HCT116 (cell line): ENCODE results near the gene SCO1. TPM values are rescaled to one million over a fixed set of nuclear protein-coding genes. Genes with fewer than 3 reads are reported as not detected.
"Not testable (repeated sequence)": the region's sequence is repeated elsewhere in the genome, so short reads cannot be mapped to it uniquely, and the experiment has no call there.

Experiments
- ATAC-seq: fragments of 200-7000 bp; cut with Tn5 transposase; 2 replicates; pipeline ENCODE4 v1.9.1; 2020; ENCODE audit warnings: mild to moderate bottlenecking, moderate library complexity
- BruUV-seq: library from RNA; stranded (reverse); fragments of 400-500 nt; replicated peaks from 2 replicates; lab custom pipeline; 2021; lab: Mats Ljungman, UMichigan
- CTCF ChIA-PET: fragments of 300-600 bp; sonication (Branson Sonifier 250); formaldehyde crosslinking; loops from one replicate; lab custom pipeline; 2021; ENCODE audit warnings: antibody characterized with exemption; lab: Charles Lee
- POLR2A ChIA-PET: fragments of 300-600, 350-600 bp; sonication (Branson Sonifier 250); formaldehyde crosslinking; loops from one replicate; lab custom pipeline; 2021; ENCODE audit warnings: antibody characterized with exemption; lab: Charles Lee
- RAD21 ChIA-PET, 2 experiments: fragments of 300-600 bp; sonication (Branson Sonifier 250); formaldehyde crosslinking; loops; one replicate each; lab custom pipeline; 2023; ENCODE audit warnings: low total read pairs in 2 of 2; ENCODE audit not compliant: uncharacterized antibody in 2 of 2, unreplicated experiment in 2 of 2, low non-redundant PET in 1 of 2; lab: Charles Lee
- DNase-seq: peaks from one replicate; pipeline ENCODE4 v3.0.0-alpha.2; 2010; ENCODE audit warnings: low read depth, low spot score
- H2AFZ ChIP-seq: fragments of 200-600 bp; shearing (Covaris generic), sonication (generic); 2 replicates; pipeline ENCODE4 v1.6.1; 2017; ENCODE audit warnings: low read depth, mixed run types, mixed read lengths, antibody characterized with exemption, low read length; ENCODE audit not compliant: poor library complexity, severe bottlenecking
- H3K27ac ChIP-seq: 2 replicates; pipeline ENCODE4 v1.5.1; 2012; ENCODE audit warnings: low read depth, low read length
- H3K27me3 ChIP-seq: fragments of 200-600 bp; sonication (generic); 2 replicates; pipeline ENCODE4 v1.6.1; 2016; ENCODE audit warnings: mixed run types, low read length, mixed read lengths; ENCODE audit not compliant: insufficient read depth
- H3K36me3 ChIP-seq, 2 experiments: fragments of 200-500 bp in 1 of 2; fragments of 200-600 bp in 1 of 2; sonication (Bioruptor generic) in 1 of 2; sonication (generic) in 1 of 2; 2 replicates each; pipeline versions ENCODE4 v1.5.1 to v1.6.1; 2014 to 2016; ENCODE audit warnings: low read length in 2 of 2, inconsistent platforms in 1 of 2, mixed read lengths in 1 of 2, mixed run types in 1 of 2; ENCODE audit not compliant: insufficient read depth in 2 of 2, control insufficient read depth in 1 of 2
- H3K4me1 ChIP-seq, 2 experiments: fragments of 200-600 bp in 1 of 2; sonication (generic) in 1 of 2; 2 replicates each; pipeline versions ENCODE4 v1.5.1 to v1.6.1; 2012 to 2017; ENCODE audit warnings: low read length in 2 of 2, inconsistent platforms in 1 of 2, mild to moderate bottlenecking in 1 of 2, mixed read lengths in 1 of 2, mixed run types in 1 of 2, moderate library complexity in 1 of 2; ENCODE audit not compliant: insufficient read depth in 2 of 2, control insufficient read depth in 1 of 2
- H3K4me2 ChIP-seq: fragments of 200-600 bp; sonication (generic); 2 replicates; pipeline ENCODE4 v1.6.1; 2017; ENCODE audit warnings: mixed run types, low read length, mixed read lengths
- H3K4me3 ChIP-seq, 2 experiments: fragments of 200-600 bp in 1 of 2; sonication (generic) in 1 of 2; replicated peaks in 1 of 2; 2 replicates each; pipeline ENCODE4 v1.5.1; 2011 to 2016; ENCODE audit warnings: low read length in 2 of 2, control low read depth in 1 of 2, low read depth in 1 of 2, mild to moderate bottlenecking in 1 of 2, mixed read lengths in 1 of 2, mixed run types in 1 of 2
- H3K79me2 ChIP-seq: fragments of 200-600 bp; sonication (generic); 2 replicates; pipeline ENCODE4 v1.6.1; 2017; ENCODE audit warnings: mild to moderate bottlenecking, mixed run types, low read length, moderate library complexity, mixed read lengths; ENCODE audit not compliant: insufficient read depth
- H3K9ac ChIP-seq: fragments of 200-600 bp; sonication (generic); 2 replicates; pipeline ENCODE4 v1.6.1; 2016; ENCODE audit warnings: low read length, mixed read lengths
- H3K9me2 ChIP-seq: fragments of 200-600 bp; sonication (generic), shearing (Covaris generic); 2 replicates; pipeline ENCODE4 v1.6.1; 2017; ENCODE audit warnings: mixed run types, mild to moderate bottlenecking, moderate library complexity; ENCODE audit not compliant: insufficient read depth
- H3K9me3 ChIP-seq, 2 experiments: fragments of 200-500 bp in 1 of 2; fragments of 200-600 bp in 1 of 2; sonication (Bioruptor generic) in 1 of 2; sonication (generic) in 1 of 2; 2 replicates each; pipeline ENCODE4 v1.6.1; 2014 to 2017; ENCODE audit warnings: low read length in 2 of 2, mixed read lengths in 2 of 2, inconsistent platforms in 1 of 2, low read depth in 1 of 2, mild to moderate bottlenecking in 1 of 2, mixed run types in 1 of 2, moderate library complexity in 1 of 2; ENCODE audit not compliant: control insufficient read depth in 1 of 2, insufficient read depth in 1 of 2
- H4K20me1 ChIP-seq: fragments of 200-600 bp; sonication (generic), shearing (Covaris generic); 2 replicates; pipeline ENCODE4 v1.6.1; 2017; ENCODE audit warnings: mixed run types, mild to moderate bottlenecking, moderate library complexity; ENCODE audit not compliant: insufficient read depth
- ATF3 ChIP-seq: IDR thresholded peaks from 2 replicates; pipeline ENCODE4 v1.6.1; 2012
- CEBPB ChIP-seq: IDR thresholded peaks from 2 replicates; pipeline ENCODE4 v1.6.1; 2012; ENCODE audit warnings: low read depth
- CTCF ChIP-seq, 3 experiments: fragments of 200-600 bp in 1 of 3; sonication (generic) in 1 of 3; IDR thresholded peaks in 2 of 3; conservative IDR thresholded peaks in 1 of 3; 2 replicates each; pipeline ENCODE4 v1.5.1; 2012 to 2017; ENCODE audit warnings: low read depth in 2 of 3, low read length in 2 of 3, antibody characterized with exemption in 1 of 3, borderline replicate concordance in 1 of 3, control low read depth in 1 of 3, mild to moderate bottlenecking in 1 of 3, mixed read lengths in 1 of 3, mixed run types in 1 of 3, moderate library complexity in 1 of 3; ENCODE audit not compliant: insufficient read depth in 1 of 3
- EGR1 ChIP-seq: IDR thresholded peaks from 2 replicates; pipeline ENCODE4 v1.6.1; 2012; ENCODE audit warnings: low read depth
- EZH2phosphoT487 ChIP-seq: fragments of 200-600 bp; IDR thresholded peaks from 2 replicates; pipeline ENCODE4 v1.6.1; 2018; ENCODE audit warnings: antibody characterized with exemption, borderline replicate concordance
- FOSL1 ChIP-seq: IDR thresholded peaks from 2 replicates; pipeline ENCODE4 v1.6.1; 2012; ENCODE audit warnings: low read depth
- POLR2A ChIP-seq: IDR thresholded peaks from 2 replicates; pipeline ENCODE4 v1.7.0; 2011; ENCODE audit warnings: borderline replicate concordance; ENCODE audit not compliant: insufficient read depth, insufficient read length; ENCODE audit errors: extremely low read depth
- RAD21 ChIP-seq: IDR thresholded peaks from 2 replicates; pipeline ENCODE4 v1.6.1; 2012; ENCODE audit warnings: low read depth, mild to moderate bottlenecking
- REST ChIP-seq: IDR thresholded peaks from 2 replicates; pipeline ENCODE4 v1.6.1; 2012; ENCODE audit warnings: low read depth
- SIN3A ChIP-seq: IDR thresholded peaks from 2 replicates; pipeline ENCODE4 v1.6.1; 2012; ENCODE audit warnings: low read depth
- SP1 ChIP-seq: IDR thresholded peaks from 2 replicates; pipeline ENCODE4 v1.6.1; 2012; ENCODE audit warnings: low read depth
- SRF ChIP-seq: IDR thresholded peaks from 2 replicates; pipeline ENCODE4 v1.6.1; 2012; ENCODE audit warnings: low read depth
- TCF7L2 ChIP-seq: IDR thresholded peaks from 2 replicates; pipeline ENCODE4 v1.7.0; 2011; ENCODE audit warnings: borderline replicate concordance, inconsistent platforms; ENCODE audit not compliant: insufficient read depth, insufficient read length; ENCODE audit errors: extremely low read depth
- YY1 ChIP-seq: IDR thresholded peaks from 2 replicates; pipeline ENCODE4 v1.6.1; 2011; ENCODE audit warnings: low read length, low read depth, moderate library complexity, mild to moderate bottlenecking; ENCODE audit not compliant: insufficient replicate concordance; ENCODE audit errors: extremely low read depth
- ZFX ChIP-seq: fragments of 450-650 bp; IDR thresholded peaks from 2 replicates; pipeline ENCODE4 v1.6.1; 2017
- intact Hi-C: fragments of 100-400 bp; cut with micrococcal nuclease; formaldehyde crosslinking; loops from 2 replicates; pipeline ENCODE4 v1.10.0; 2022
- total RNA-seq: library from RNA; stranded (reverse); gene quantifications from one replicate; pipeline ENCODE4 v1.2.1, GENCODE V29; 2021; ENCODE audit not compliant: unreplicated experiment

Gene SCO1
- total RNA-seq, 1 experiment from 2014 or later: 35.8 TPM

- H3K4me1 ChIP-seq, H3K27me3 ChIP-seq, H3K9me2 ChIP-seq, CTCF ChIA-PET, DNase-seq, H4K20me1 ChIP-seq, intact Hi-C loops, H3K4me3 ChIP-seq, H3K27ac ChIP-seq, H3K79me2 ChIP-seq, BruUV-seq, ATAC-seq, H3K4me2 ChIP-seq, H3K9me3 ChIP-seq, H2AFZ ChIP-seq, H3K36me3 ChIP-seq, H3K9ac ChIP-seq, RAD21 ChIA-PET, POLR2A ChIA-PET: not testable (repeated sequence)
Observed at GRCh38 chr17:10730247-10730646, 32.9 kb upstream of the SCO1 start.

- no peaks in the 10 kb centered on the region for H3K79me2 ChIP-seq
- no peaks in the 10 kb centered on the region for H3K9me3 ChIP-seq
- no peaks in the 10 kb centered on the region for H3K4me1 ChIP-seq
- H3K9ac ChIP-seq: no peak within 1 kb of the TSS
- ChIA-PET RAD21 (no interaction called here), POLR2A (no interaction called here), CTCF (no interaction called here)
- H3K4me2 ChIP-seq: no peak within 1 kb of the TSS
- no peaks in the 10 kb centered on the region for H4K20me1 ChIP-seq
- H3K27me3 ChIP-seq: peaks cover 5% of the 10 kb centered on the region; the same call in 1 of the 2 replicates
- no TSS peak for BruUV-seq
- no peak within 1 kb of the TSS for H3K4me3 ChIP-seq
- no peaks in the 10 kb centered on the region for H3K9me2 ChIP-seq
- ATAC-seq (no peak), DNase-seq (no peak)
- no peak within 1 kb of the TSS for H3K27ac ChIP-seq
- no peaks in the 10 kb centered on the region for H3K36me3 ChIP-seq
- intact Hi-C loops: no loop called here
- no peak within 1 kb of the TSS for H2AFZ ChIP-seq
- TF ChIP-seq POLR2A (no peak), ZFX (no peak), CTCF (IDR thresholded peaks at IDR 0.05 in 2 of 3, conservative IDR thresholded peaks at IDR 0.05 in 1 of 3; ENCODE audit: borderline replicate concordance in 1 of 3, insufficient read depth in 1 of 3, low read depth in 2 of 3, low read length in 2 of 3) (no peak), SRF (no peak), YY1 (no peak), EZH2phosphoT487 (no peak), TCF7L2 (no peak), SIN3A (no peak), EGR1 (no peak), REST (no peak), RAD21 (no peak), FOSL1 (no peak), CEBPB (no peak), ATF3 (no peak), SP1 (no peak)
Observed at GRCh38 chr17:10729334-10730193, 32.2 kb upstream of the SCO1 start, which contains the start of gene TMEM220. TMEM220 (minus strand) TSS chr17:10730023; CDS start chr17:10729851, 172 bp downstream.
